ENCODE data around the gene RALBP1. TPM values are rescaled to one million over a fixed set of nuclear protein-coding genes. Genes with fewer than 3 reads are reported as not detected.

RALBP1 gene
- polyA plus RNA-seq, 1 donor (not counting 4 experiments of a cell fraction or from before 2014, with no cell fraction given), result 47.6 TPM

GRCh38 chr18:9506046-9506792 is 30.9 kb downstream of the RALBP1 start:
- Histone ChIP-seq H3K9ac (ENCODE audit: control insufficient read depth, extremely low read depth, insufficient read depth, low read length) (no peak overlapping the region), H3K4me2 (ENCODE audit: control insufficient read depth, extremely low read depth, insufficient read depth, low read depth, low read length) (no peak overlapping the region), H4K20me1 (ENCODE audit: control insufficient read depth, extremely low read depth, insufficient read depth, low read length) (no peaks in the 10 kb centered on the region), H3K4me1 (ENCODE audit: control insufficient read depth, extremely low read depth, insufficient read depth, low read length) (no peaks in the 10 kb centered on the region), H3K27me3 (ENCODE audit: control insufficient read depth, extremely low read depth, insufficient read depth, low read length) (no peaks in the 10 kb centered on the region), H3K9me1 (ENCODE audit: control insufficient read depth, extremely low read depth, insufficient read depth, low read length) (no peaks in the 10 kb centered on the region), H3K79me2 (ENCODE audit: control insufficient read depth, insufficient read depth, low read length) (peaks cover 60% of the 10 kb centered on the region), H2AFZ (ENCODE audit: control insufficient read depth, low read length) (no peak overlapping the region), H3K36me3 (ENCODE audit: control insufficient read depth in 2 of 2, extremely low read depth in 1 of 2, insufficient read depth in 2 of 2, low read length in 2 of 2) (no peaks in the 10 kb centered on the region), H3K27ac (ENCODE audit: control insufficient read depth, insufficient read depth, low read length) (no peak overlapping the region), H3K9me3 (ENCODE audit: control insufficient read depth, low read depth, low read length) (no peaks in the 10 kb centered on the region), H3K4me3 (ENCODE audit: control insufficient read depth in 2 of 3, extremely low read depth in 1 of 3, insufficient read depth in 2 of 3, low read depth in 1 of 3, low read length in 3 of 3) (no peak overlapping the region)
- TF ChIP-seq EZH2 (IDR thresholded peaks at IDR 0.05; ENCODE audit: low read length), result no peak
- TF ChIP-seq CTCF (optimal IDR thresholded peaks at IDR 0.05 in 1 of 3, IDR thresholded peaks at IDR 0.05 in 1 of 3, conservative IDR thresholded peaks at IDR 0.05 in 1 of 3; ENCODE audit: extremely low read depth in 1 of 3, insufficient read depth in 2 of 3, low read length in 3 of 3), result no peak
- no peak for DNase-seq (ENCODE audit: low read depth, low spot score)
- FAIRE-seq, result no peak
- dilution Hi-C loops (cut with MboI; ENCODE audit: extremely low pct_ligation_motif_present, low sequenced_read_pairs), result no loop called here

- DNase-seq (ENCODE audit: low read depth, low spot score) (no peak), FAIRE-seq (no peak)
- dilution Hi-C loops (cut with MboI; ENCODE audit: extremely low pct_ligation_motif_present, low sequenced_read_pairs), result no loop called here
- H3K9ac ChIP-seq (ENCODE audit: control insufficient read depth, extremely low read depth, insufficient read depth, low read length), result no peak overlapping the region
- no peaks in the 10 kb centered on the region for H3K9me3 ChIP-seq (ENCODE audit: control insufficient read depth, low read depth, low read length)
- H3K4me1 ChIP-seq (ENCODE audit: control insufficient read depth, extremely low read depth, insufficient read depth, low read length), result no peaks in the 10 kb centered on the region
- H3K4me3 ChIP-seq (ENCODE audit: control insufficient read depth in 2 of 3, extremely low read depth in 1 of 3, insufficient read depth in 2 of 3, low read depth in 1 of 3, low read length in 3 of 3), result no peak overlapping the region
- H3K27me3 ChIP-seq (ENCODE audit: control insufficient read depth, extremely low read depth, insufficient read depth, low read length), result no peaks in the 10 kb centered on the region
- TF ChIP-seq CTCF (optimal IDR thresholded peaks at IDR 0.05 in 1 of 3, IDR thresholded peaks at IDR 0.05 in 1 of 3, conservative IDR thresholded peaks at IDR 0.05 in 1 of 3; ENCODE audit: extremely low read depth in 1 of 3, insufficient read depth in 2 of 3, low read length in 3 of 3) (no peak), EZH2 (IDR thresholded peaks at IDR 0.05; ENCODE audit: low read length) (no peak)
- no peak overlapping the region for H3K4me2 ChIP-seq (ENCODE audit: control insufficient read depth, extremely low read depth, insufficient read depth, low read depth, low read length)
- no peaks in the 10 kb centered on the region for H3K36me3 ChIP-seq (ENCODE audit: control insufficient read depth in 2 of 2, extremely low read depth in 1 of 2, insufficient read depth in 2 of 2, low read length in 2 of 2)
- no peaks in the 10 kb centered on the region for H3K9me1 ChIP-seq (ENCODE audit: control insufficient read depth, extremely low read depth, insufficient read depth, low read length)
- H3K27ac ChIP-seq (ENCODE audit: control insufficient read depth, insufficient read depth, low read length), result no peak overlapping the region
- no peak overlapping the region for H2AFZ ChIP-seq (ENCODE audit: control insufficient read depth, low read length)
- H4K20me1 ChIP-seq (ENCODE audit: control insufficient read depth, extremely low read depth, insufficient read depth, low read length), result no peaks in the 10 kb centered on the region
- peaks cover 58% of the 10 kb centered on the region for H3K79me2 ChIP-seq (ENCODE audit: control insufficient read depth, insufficient read depth, low read length)
Observed at GRCh38 chr18:9507565-9508088, 32.3 kb downstream of the RALBP1 start.
